Breast epithelium (tissue), 4 donors: ENCODE measurements around the gene BCCIP. TPM values are rescaled to one million over a fixed set of nuclear protein-coding genes. Genes with fewer than 3 reads are reported as not detected.

Experiments used
- DNase-seq, 2 donors: peaks; one replicate each; pipeline ENCODE4 v3.0.0-alpha.2; 2019; ENCODE audit warnings: low spot score in 2 of 2
- H3K27ac ChIP-seq, 2 donors: fragments of 200-600 bp; sonication (generic) in 1 of 2; one replicate each; pipeline ENCODE4 v1.5.1; 2016 to 2019; ENCODE audit warnings: mild to moderate bottlenecking in 1 of 2
- H3K27me3 ChIP-seq, 2 donors: fragments of 200-600 bp; sonication (generic) in 1 of 2; one replicate each; pipeline versions ENCODE4 v1.5.1 to v1.6.0; 2017 to 2019; ENCODE audit warnings: control low read depth in 1 of 2, mild to moderate bottlenecking in 1 of 2
- H3K36me3 ChIP-seq: fragments of 200-600 bp; one replicate; pipeline ENCODE4 v1.5.1; 2019
- H3K4me1 ChIP-seq, 2 donors: fragments of 200-600 bp; sonication (generic); one replicate each; pipeline ENCODE4 v1.5.1; 2016 to 2019; ENCODE audit warnings: control low read depth in 1 of 2
- H3K4me3 ChIP-seq, 3 donors: fragments of 200-600 bp; sonication (generic); 1 replicate in 2 of 3; 2 replicates in 1 of 3; pipeline ENCODE4 v1.5.1; 2016 to 2019; ENCODE audit warnings: mild to moderate bottlenecking in 3 of 3, moderate library complexity in 2 of 3
- H3K9me3 ChIP-seq, 2 donors: fragments of 200-600 bp; sonication (generic) in 1 of 2; one replicate each; pipeline ENCODE4 v1.5.1; 2016 to 2019; ENCODE audit warnings: control low read depth in 1 of 2
- POLR2A ChIP-seq: fragments of 450-650 bp; IDR thresholded peaks from one replicate; pipeline ENCODE4 v1.6.1; 2016; ENCODE audit warnings: antibody characterized with exemption, mild to moderate bottlenecking, moderate library complexity
- POLR2AphosphoS5 ChIP-seq, 3 donors: sonication (generic); formaldehyde crosslinking; IDR thresholded peaks; one replicate each; pipeline ENCODE4 v1.6.1; 2017; ENCODE audit warnings: antibody characterized with exemption in 3 of 3
- intact Hi-C: fragments of 100-400 bp; cut with DNase I; formaldehyde crosslinking; loops from one replicate; pipeline ENCODE4 v1.15.1; 2023; ENCODE audit warnings: low total_unique reads
- total RNA-seq, 3 donors: library from RNA; depleted of rRNA; stranded (reverse); fragments of >200 nt; gene quantifications; one replicate each; pipeline ENCODE4 v1.1.0, GENCODE V29; 2016
- TF ChIP-seq, protein P1 (sequence below), 3 donors: fragments of 450-650 bp; IDR thresholded peaks; one replicate each; pipeline ENCODE4 v1.5.1; 2016 to 2017; ENCODE audit warnings: antibody characterized with exemption in 3 of 3, mild to moderate bottlenecking in 3 of 3, moderate library complexity in 3 of 3

Gene BCCIP
- total RNA-seq, 3 donors from 2014 or later, result 41.9 to 60.0 (median 46.5) TPM

DNA sequence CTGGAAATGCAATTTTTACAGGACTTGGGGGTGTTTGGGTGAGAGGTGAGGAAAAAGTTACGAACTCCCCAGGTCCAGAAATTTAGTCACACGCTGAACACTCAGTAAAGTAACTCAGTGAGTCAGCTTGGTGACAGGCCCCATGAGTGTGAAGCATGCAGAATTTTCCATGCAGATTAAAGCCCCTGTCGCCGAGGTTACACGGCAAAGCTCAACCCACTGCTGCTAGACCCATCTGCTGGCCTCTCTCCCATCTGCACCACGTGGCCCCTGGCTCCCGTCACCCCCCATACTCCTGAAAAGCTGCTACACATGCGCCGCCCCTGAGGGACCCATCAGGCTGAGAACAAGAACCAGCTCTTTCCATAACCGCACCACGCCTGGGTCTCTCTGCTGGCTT lies 40.7 kb upstream of the BCCIP start:
- Histone ChIP-seq H3K27me3 (no peaks in the 10 kb centered on the region), H3K27ac (no peak overlapping the region), H3K36me3 (no peaks in the 10 kb centered on the region), H3K4me1 (no peaks in the 10 kb centered on the region), H3K9me3 (no peaks in the 10 kb centered on the region), H3K4me3 (no peak overlapping the region)
- TF ChIP-seq POLR2A, result no peak
- TF ChIP-seq POLR2AphosphoS5 (IDR thresholded peaks at IDR 0.05), result no peak
- no peak for DNase-seq
- intact Hi-C loops, result no loop called here

DNA sequence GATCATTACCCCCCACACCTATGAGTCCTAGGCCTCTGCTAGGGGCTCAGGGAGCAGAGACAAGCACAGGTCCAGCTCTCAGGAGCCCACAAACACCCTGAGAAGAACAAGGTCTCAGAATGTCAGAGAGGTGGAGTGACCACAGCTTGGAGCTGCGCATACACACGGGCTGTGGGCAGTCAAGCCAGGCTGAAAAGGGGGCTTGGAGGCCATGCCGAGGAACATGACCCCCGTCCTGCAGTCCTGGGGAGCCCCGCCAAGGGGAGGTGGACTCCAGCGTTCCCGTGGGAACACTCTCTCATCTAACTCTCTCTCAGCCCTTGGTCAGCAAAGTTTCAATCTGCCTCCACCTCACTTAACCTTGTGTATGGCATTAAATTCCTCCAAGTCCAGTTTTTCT lies 39.9 kb upstream of the BCCIP start:
- DNase-seq, result no peak
- H3K9me3 ChIP-seq, result no peaks in the 10 kb centered on the region
- no peaks in the 10 kb centered on the region for H3K27me3 ChIP-seq
- H3K27ac ChIP-seq, result no peak overlapping the region
- TF ChIP-seq POLR2AphosphoS5 (IDR thresholded peaks at IDR 0.05) (no peak), POLR2A (no peak)
- TF ChIP-seq, protein P1, sequence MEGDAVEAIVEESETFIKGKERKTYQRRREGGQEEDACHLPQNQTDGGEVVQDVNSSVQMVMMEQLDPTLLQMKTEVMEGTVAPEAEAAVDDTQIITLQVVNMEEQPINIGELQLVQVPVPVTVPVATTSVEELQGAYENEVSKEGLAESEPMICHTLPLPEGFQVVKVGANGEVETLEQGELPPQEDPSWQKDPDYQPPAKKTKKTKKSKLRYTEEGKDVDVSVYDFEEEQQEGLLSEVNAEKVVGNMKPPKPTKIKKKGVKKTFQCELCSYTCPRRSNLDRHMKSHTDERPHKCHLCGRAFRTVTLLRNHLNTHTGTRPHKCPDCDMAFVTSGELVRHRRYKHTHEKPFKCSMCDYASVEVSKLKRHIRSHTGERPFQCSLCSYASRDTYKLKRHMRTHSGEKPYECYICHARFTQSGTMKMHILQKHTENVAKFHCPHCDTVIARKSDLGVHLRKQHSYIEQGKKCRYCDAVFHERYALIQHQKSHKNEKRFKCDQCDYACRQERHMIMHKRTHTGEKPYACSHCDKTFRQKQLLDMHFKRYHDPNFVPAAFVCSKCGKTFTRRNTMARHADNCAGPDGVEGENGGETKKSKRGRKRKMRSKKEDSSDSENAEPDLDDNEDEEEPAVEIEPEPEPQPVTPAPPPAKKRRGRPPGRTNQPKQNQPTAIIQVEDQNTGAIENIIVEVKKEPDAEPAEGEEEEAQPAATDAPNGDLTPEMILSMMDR (IDR thresholded peaks at IDR 0.05), result no peak
- H3K36me3 ChIP-seq, result no peaks in the 10 kb centered on the region
- H3K4me3 ChIP-seq, result no peak overlapping the region
- no peaks in the 10 kb centered on the region for H3K4me1 ChIP-seq
- intact Hi-C loops, result no loop called here

DNA sequence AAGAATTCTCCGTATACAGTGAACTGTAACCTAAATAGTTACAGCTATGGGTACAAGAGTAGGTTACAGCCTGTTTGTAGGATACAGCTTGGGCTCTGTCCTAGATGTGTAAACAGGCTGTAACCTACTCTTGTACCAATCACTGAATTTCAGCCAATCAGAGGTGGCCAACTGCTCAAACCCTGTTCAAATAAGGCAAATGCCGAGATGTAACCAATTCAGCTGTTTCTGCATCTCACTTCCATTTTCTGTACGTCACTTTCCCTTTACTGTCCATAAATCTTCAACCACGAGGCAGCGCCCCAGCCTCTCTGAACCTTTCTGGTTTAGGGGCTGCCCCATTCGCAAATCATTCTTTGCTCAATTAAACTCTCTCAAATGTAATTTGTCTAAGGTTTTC lies 39.4 kb upstream of the BCCIP start:
- no peak for TF ChIP-seq POLR2AphosphoS5 (IDR thresholded peaks at IDR 0.05)
- TF ChIP-seq, protein P1 (IDR thresholded peaks at IDR 0.05), result no peak
- TF ChIP-seq POLR2A, result no peak
- no peak for DNase-seq
- Histone ChIP-seq H3K36me3 (no peaks in the 10 kb centered on the region), H3K27ac (no peak overlapping the region), H3K4me1 (no peaks in the 10 kb centered on the region), H3K9me3 (no peaks in the 10 kb centered on the region), H3K27me3 (no peaks in the 10 kb centered on the region), H3K4me3 (no peak overlapping the region)
- intact Hi-C loops, result no loop called here

DNA sequence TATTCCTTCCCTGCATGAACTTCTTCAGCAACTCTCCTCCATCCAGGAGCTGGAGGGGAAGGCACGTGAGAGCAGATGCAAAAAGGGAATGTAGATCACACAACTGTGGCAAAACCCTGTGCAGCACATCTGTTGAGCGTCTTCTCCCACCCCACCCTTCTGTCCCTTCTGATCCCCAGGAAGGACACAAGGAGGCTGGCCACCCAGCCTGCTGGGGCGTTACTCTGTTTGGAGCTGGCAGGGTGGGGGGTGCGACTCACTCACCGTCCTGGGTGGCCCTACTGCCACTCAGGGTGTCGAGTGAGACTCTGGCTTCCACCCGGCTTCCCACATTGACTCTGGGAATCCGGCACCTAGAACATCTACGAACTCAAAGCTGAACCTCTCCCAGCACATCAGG lies 37.6 kb upstream of the BCCIP start:
- H3K27ac ChIP-seq, result no peak overlapping the region
- no peaks in the 10 kb centered on the region for H3K9me3 ChIP-seq
- no peaks in the 10 kb centered on the region for H3K4me1 ChIP-seq
- no peaks in the 10 kb centered on the region for H3K36me3 ChIP-seq
- no peaks in the 10 kb centered on the region for H3K27me3 ChIP-seq
- H3K4me3 ChIP-seq, result no peak overlapping the region
- DNase-seq, result no peak
- intact Hi-C loops, result no loop called here
- TF ChIP-seq, protein P1 (IDR thresholded peaks at IDR 0.05), result no peak
- TF ChIP-seq POLR2AphosphoS5 (IDR thresholded peaks at IDR 0.05) (no peak), POLR2A (no peak)

DNA sequence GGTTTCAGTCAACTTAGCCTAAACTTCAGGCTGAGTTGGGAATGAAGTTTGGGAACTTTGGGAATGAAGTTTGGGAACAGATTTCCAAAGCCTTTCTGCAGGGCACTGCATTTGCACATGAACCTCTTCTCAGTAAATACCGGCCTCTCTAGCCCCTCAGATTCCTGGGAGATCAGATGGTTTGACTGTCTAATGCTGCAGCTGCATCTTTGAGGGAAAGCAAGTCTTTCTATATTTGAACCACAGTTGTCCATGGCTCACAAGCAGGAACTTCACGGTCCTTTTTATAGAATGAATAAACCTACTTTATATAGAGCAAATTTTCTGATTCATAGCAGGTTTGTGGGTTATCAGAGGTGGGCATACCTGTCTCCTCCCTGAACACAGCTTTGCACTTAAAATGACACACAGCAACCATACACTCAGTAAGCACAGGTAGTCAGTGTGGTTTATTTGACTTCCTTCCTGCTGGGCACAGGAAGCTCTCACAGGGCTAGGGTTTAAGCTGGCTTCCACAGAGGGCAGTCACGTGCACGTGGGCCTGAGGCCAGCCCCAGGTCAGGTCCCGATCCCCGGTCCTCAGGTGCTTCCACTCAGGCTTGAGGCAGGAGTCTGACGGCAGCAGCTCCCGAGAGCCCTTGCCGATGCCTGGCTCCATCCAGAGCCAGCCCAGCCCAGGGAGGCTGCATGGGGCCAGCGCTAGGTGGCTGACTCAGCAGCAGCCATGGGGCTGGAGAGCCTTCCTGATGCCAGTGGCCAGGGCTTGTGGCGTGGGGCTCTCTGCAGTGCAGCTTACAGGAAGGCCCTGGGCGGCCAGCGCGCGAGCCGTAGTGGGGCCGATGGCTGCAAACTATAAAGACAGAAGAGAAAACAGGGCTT lies 35.0 kb upstream of the BCCIP start:
- no peaks in the 10 kb centered on the region for H3K36me3 ChIP-seq
- DNase-seq, result no peak
- H3K4me3 ChIP-seq, result no peak overlapping the region
- intact Hi-C loops, result no loop called here
- TF ChIP-seq, protein P1 (IDR thresholded peaks at IDR 0.05), result no peak
- TF ChIP-seq POLR2A, result no peak
- TF ChIP-seq POLR2AphosphoS5 (IDR thresholded peaks at IDR 0.05), result no peak
- no peaks in the 10 kb centered on the region for H3K4me1 ChIP-seq
- no peak overlapping the region for H3K27ac ChIP-seq
- H3K27me3 ChIP-seq, result no peaks in the 10 kb centered on the region
- H3K9me3 ChIP-seq, result no peaks in the 10 kb centered on the region
